ENCODE measurements around the gene PINLYP. TPM values are rescaled to one million over a fixed set of nuclear protein-coding genes. Genes with fewer than 3 reads are reported as not detected.

The PINLYP gene
- total RNA-seq, 4 donors from 2014 or later: 4.6 to 46.5 (median 10.3) TPM

- H3K27me3 ChIP-seq: no peaks in the 10 kb centered on the region
- H3K4me3 ChIP-seq: peak overlapping the region; percentile 87 to 88
- H3K9me3 ChIP-seq: no peaks in the 10 kb centered on the region
- peak overlapping the region; percentile 91 to 94 for H3K27ac ChIP-seq
- TF ChIP-seq POLR2A (IDR thresholded peaks at IDR 0.05): no peak
- no peaks in the 10 kb centered on the region for H3K36me3 ChIP-seq
- H3K4me1 ChIP-seq: peaks cover 0 to 5% of the 10 kb centered on the region in 2 donors
- DNase-seq: no peak
- intact Hi-C loops (cut with DNase I; ENCODE audit: low total_unique reads): loop anchor here (5.0 kb wide), 1 partner anchor 42 kb away; no protein-coding TSS in a partner anchor
These were observed 44.7 kb downstream of the PINLYP start for GRCh38 chr19:43620061-43621001.

GRCh38 chr19:43622070-43622469 is 46.5 kb downstream of the PINLYP start:
- Histone ChIP-seq H3K9me3 (no peaks in the 10 kb centered on the region), H3K36me3 (no peaks in the 10 kb centered on the region), H3K27me3 (no peaks in the 10 kb centered on the region), H3K4me3 (no peak overlapping the region), H3K27ac (no peak overlapping the region), H3K4me1 (peaks cover 0 to 5% of the 10 kb centered on the region in 2 donors)
- DNase-seq: no peak
- intact Hi-C loops (cut with DNase I; ENCODE audit: low total_unique reads): loop anchor here (5.0 kb wide), 1 partner anchor 40 kb away; no protein-coding TSS in a partner anchor
- TF ChIP-seq CTCF (IDR thresholded peaks at IDR 0.05) (no peak), POLR2A (IDR thresholded peaks at IDR 0.05) (no peak)

DNA sequence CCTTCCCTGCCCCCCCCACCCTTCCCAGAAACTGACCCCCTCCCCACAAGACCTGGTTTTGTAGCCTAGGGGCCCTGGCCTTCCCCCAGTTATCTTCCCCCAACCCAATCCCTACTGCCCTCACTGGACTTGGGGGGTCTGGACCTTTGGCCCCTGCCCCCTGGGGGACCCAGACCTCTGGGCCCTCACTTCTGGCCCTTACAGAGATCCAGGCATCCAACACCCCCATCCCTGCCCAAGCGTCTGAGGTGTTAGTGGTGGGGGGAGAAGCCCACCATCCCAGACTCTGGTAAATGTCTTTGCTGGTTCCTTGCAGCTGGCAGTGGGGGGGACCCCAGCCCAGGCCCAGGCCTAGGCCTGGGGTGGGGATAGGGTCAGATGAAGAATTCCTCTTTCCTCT is 47.4 kb downstream of the PINLYP start:
- H3K27ac ChIP-seq: no peak overlapping the region
- H3K27me3 ChIP-seq: no peaks in the 10 kb centered on the region
- peaks cover 0 to 5% of the 10 kb centered on the region in 2 donors for H3K4me1 ChIP-seq
- DNase-seq: no peak
- H3K9me3 ChIP-seq: no peaks in the 10 kb centered on the region
- intact Hi-C loops (cut with DNase I; ENCODE audit: low total_unique reads): loop anchor here (5.0 kb wide), 1 partner anchor 39 kb away; no protein-coding TSS in a partner anchor
- TF ChIP-seq CTCF (IDR thresholded peaks at IDR 0.05) (no peak), POLR2A (IDR thresholded peaks at IDR 0.05) (no peak)
- H3K4me3 ChIP-seq: no peak overlapping the region
- no peaks in the 10 kb centered on the region for H3K36me3 ChIP-seq

GRCh38 chr19:43623889-43624670 is 48.5 kb downstream of the PINLYP start:
- no peak overlapping the region for H3K27ac ChIP-seq
- no peaks in the 10 kb centered on the region for H3K36me3 ChIP-seq
- intact Hi-C loops (cut with DNase I; ENCODE audit: low total_unique reads): loop anchor here (5.0 kb wide), 1 partner anchor 38 kb away; no protein-coding TSS in a partner anchor
- peaks cover 0 to 5% of the 10 kb centered on the region in 2 donors for H3K4me1 ChIP-seq
- no peak overlapping the region for H3K4me3 ChIP-seq
- H3K9me3 ChIP-seq: no peaks in the 10 kb centered on the region
- H3K27me3 ChIP-seq: no peaks in the 10 kb centered on the region
- no peak for DNase-seq
- no peak for TF ChIP-seq POLR2A (IDR thresholded peaks at IDR 0.05)
- no peak for TF ChIP-seq CTCF (IDR thresholded peaks at IDR 0.05)

GRCh38 chr19:43624933-43625332 is 49.3 kb downstream of the PINLYP start:
- intact Hi-C loops (cut with DNase I; ENCODE audit: low total_unique reads): loop anchor here (5.0 kb wide), 1 partner anchor 37 kb away; no protein-coding TSS in a partner anchor
- TF ChIP-seq CTCF (IDR thresholded peaks at IDR 0.05) (no peak), POLR2A (IDR thresholded peaks at IDR 0.05) (no peak)
- peaks cover 0 to 5% of the 10 kb centered on the region in 2 donors for H3K4me1 ChIP-seq
- H3K36me3 ChIP-seq: no peaks in the 10 kb centered on the region
- no peaks in the 10 kb centered on the region for H3K9me3 ChIP-seq
- no peaks in the 10 kb centered on the region for H3K27me3 ChIP-seq
- H3K27ac ChIP-seq: no peak overlapping the region
- DNase-seq: no peak
- H3K4me3 ChIP-seq: no peak overlapping the region
